SJSA1 (cell line): ENCODE data around the gene OGFR. TPM values are rescaled to one million over a fixed set of nuclear protein-coding genes. Genes with fewer than 3 reads are reported as not detected.

Source experiments
- DNase-seq, 2 experiments: peaks; one replicate each; pipeline ENCODE4 v3.0.0-alpha.2; 2015 to 2020; ENCODE audit warnings: low spot score in 2 of 2, low read depth in 1 of 2
- H3K27ac ChIP-seq: fragments of 250-450 bp; sonication (Bioruptor Pico); 2 replicates; pipeline ENCODE4 v1.5.1; 2020; ENCODE audit warnings: mild to moderate bottlenecking, moderate library complexity
- H3K27me3 ChIP-seq: fragments of 250-450 bp; sonication (Bioruptor Pico); replicated peaks from 2 replicates; pipeline ENCODE4 v1.5.1; 2020; ENCODE audit warnings: mild to moderate bottlenecking, moderate library complexity
- H3K36me3 ChIP-seq: fragments of 250-450 bp; sonication (Bioruptor Pico); 2 replicates; pipeline ENCODE4 v1.5.1; 2020; ENCODE audit warnings: mild to moderate bottlenecking
- H3K4me1 ChIP-seq: fragments of 250-450 bp; sonication (Bioruptor Pico); replicated peaks from 2 replicates; pipeline ENCODE4 v1.6.1; 2021; ENCODE audit warnings: mild to moderate bottlenecking
- H3K4me3 ChIP-seq: fragments of 250-450 bp; sonication (Bioruptor Pico); 2 replicates; pipeline ENCODE4 v1.5.1; 2020; ENCODE audit warnings: mild to moderate bottlenecking
- H3K9me3 ChIP-seq: fragments of 250-450 bp; sonication (Bioruptor Pico); replicated peaks from 2 replicates; pipeline ENCODE4 v1.5.1; 2020; ENCODE audit warnings: mild to moderate bottlenecking
- total RNA-seq: library from RNA; depleted of rRNA; stranded (reverse); fragments of >200 nt; shearing (Covaris generic); gene quantifications from 2 replicates; pipeline ENCODE4 v1.2.3, GENCODE V29; 2014

The OGFR gene
- total RNA-seq, 1 experiment from 2014 or later = 59.2 TPM

DNA sequence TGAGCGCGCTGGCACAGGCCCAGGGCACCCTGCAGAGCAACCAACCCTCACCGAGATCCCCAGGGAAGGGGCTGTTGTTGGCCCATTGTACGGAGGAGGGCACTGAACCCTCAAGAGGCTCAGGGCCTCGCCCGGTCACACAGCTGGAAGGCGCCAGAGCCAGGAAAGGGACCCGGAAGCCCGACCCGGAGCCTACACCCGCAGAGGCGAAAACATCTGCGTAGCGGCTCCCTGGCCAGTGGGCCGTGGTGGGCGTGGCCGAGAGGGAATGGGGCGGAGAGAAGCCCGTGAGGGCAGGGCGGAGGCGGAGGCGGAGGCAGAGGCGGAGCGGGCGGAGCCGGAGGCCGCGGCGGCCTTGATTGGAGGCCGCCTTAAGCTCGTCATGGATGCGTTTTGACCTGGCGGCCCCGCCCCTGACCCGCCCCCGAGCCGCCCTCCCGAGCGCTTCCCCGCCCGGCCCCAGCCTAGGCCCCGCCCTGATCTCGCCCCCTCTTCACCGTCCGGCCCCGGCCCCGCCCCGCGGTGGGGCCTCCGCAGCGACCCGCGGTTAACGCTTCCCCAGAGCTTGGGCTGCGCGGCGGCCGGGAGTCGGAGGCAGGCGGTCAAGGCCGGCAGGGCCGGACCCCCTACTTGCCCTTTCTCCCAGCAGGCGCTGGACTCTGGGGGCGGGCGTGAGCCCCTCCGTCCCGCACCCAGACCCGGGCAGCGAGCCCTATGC lies 10.5 kb upstream of the OGFR start:
- H3K27me3 ChIP-seq = no peaks in the 10 kb centered on the region; the same call in 1 of the 2 replicates
- H3K36me3 ChIP-seq = peaks cover 22% of the 10 kb centered on the region
- peaks cover 39% of the 10 kb centered on the region for H3K4me1 ChIP-seq
- DNase-seq = peak; percentile 95 to 96
- peak overlapping the region; percentile 17; the same call in 1 of the 2 replicates for H3K27ac ChIP-seq
- no peaks in the 10 kb centered on the region for H3K9me3 ChIP-seq
- H3K4me3 ChIP-seq = peak overlapping the region; percentile 81

- Histone ChIP-seq H3K36me3 (peaks cover 32% of the 10 kb centered on the region), H3K27me3 (no peaks in the 10 kb centered on the region; the same call in 1 of the 2 replicates), H3K4me3 (peak overlapping the region; percentile 81), H3K27ac (peak overlapping the region; percentile 17; the same call in 1 of the 2 replicates), H3K9me3 (no peaks in the 10 kb centered on the region), H3K4me1 (peaks cover 39% of the 10 kb centered on the region)
- DNase-seq = peak; percentile 66 to 75
These were observed 9.4 kb upstream of the OGFR start for GRCh38 chr20:62795023-62795761.

DNA sequence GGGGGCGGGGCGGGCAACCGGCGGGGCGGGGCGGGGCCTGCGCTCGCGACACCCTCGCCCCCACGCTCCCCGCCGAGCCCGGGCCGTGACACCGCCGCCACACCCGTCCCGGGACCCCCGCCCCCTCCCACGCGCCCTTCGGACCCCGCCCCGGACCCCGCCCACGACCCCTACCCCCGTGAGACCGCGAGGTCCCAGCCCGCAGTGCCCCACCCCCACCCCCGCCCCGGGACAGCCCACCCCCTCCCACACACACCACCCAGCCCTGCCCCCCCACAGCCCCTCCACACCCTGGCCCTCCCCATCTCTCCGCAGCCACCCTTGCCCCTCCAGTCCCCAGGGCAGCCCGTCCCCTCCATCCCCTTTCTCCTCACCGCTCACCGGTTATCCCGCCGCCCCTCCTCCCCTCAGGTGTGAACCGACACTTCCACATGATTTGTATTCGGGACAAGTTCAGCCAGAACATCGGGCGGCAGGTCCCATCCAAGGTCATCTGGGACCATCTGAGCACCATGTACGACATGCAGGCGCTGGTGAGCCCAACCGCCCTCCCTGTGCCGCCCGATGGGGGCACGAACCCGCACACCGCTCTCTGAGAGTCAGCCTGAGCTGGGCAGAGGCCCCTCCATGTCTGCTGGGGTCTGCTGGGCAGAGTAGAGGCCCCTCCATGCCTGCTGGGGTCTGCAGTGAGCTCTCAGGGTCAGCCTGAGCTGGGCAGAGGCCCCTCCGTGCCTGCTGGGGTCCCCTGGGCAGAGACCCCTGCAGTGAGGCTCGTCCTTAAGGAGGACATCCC lies 7.7 kb upstream of the OGFR start:
- Histone ChIP-seq H3K27ac (no peak overlapping the region), H3K4me1 (peaks cover 31% of the 10 kb centered on the region), H3K9me3 (no peaks in the 10 kb centered on the region), H3K36me3 (peaks cover 46% of the 10 kb centered on the region), H3K27me3 (no peaks in the 10 kb centered on the region), H3K4me3 (peak overlapping the region; percentile 81)
- no peak for DNase-seq

DNA sequence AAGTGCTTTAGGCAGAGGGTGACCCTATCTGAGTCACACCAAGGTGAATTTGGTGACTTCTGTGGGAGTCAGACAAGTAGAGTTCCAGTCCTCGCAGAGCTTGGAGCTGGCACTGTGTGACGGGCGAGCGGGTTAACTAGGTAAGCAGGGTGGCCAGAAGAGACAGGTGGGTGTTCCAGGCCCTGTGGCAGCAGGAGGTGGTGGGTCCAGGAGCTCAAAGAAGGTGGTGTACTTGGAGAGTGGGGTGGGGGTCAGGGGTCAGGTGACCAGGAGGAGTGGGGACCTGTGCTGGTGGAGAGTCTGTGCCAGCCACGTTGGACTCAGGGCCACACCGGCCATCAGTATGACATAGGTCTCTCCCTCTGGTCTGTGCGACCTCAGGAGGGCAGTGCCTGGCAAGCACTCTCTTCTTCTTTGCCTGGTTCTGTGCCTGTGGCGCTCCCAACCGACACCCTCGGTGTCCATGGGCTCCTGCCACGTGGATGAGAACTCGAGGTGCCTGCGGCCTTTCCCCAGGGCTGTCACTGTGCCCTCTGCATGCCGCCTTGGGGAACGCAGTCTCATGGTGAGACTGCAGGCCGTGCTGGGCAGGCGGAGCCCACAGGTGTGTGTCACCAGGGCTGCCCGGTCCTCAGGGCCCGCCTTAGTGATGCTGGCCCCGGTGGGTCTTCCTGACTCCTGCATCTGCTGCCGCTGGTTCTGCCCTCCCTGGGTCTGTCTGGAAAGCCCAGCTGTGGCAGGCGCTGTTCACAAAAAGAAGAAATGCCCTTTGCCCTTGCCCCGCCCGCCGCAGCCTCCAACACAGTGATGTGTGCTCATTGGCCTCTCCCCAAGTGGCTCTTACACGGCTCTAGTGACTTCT lies 6.7 kb upstream of the OGFR start:
- H3K27ac ChIP-seq = no peak overlapping the region
- no peaks in the 10 kb centered on the region for H3K27me3 ChIP-seq
- H3K36me3 ChIP-seq = peaks cover 46% of the 10 kb centered on the region
- H3K4me1 ChIP-seq = peaks cover 22% of the 10 kb centered on the region
- no peak for DNase-seq
- no peaks in the 10 kb centered on the region for H3K9me3 ChIP-seq
- H3K4me3 ChIP-seq = no peak overlapping the region

DNA sequence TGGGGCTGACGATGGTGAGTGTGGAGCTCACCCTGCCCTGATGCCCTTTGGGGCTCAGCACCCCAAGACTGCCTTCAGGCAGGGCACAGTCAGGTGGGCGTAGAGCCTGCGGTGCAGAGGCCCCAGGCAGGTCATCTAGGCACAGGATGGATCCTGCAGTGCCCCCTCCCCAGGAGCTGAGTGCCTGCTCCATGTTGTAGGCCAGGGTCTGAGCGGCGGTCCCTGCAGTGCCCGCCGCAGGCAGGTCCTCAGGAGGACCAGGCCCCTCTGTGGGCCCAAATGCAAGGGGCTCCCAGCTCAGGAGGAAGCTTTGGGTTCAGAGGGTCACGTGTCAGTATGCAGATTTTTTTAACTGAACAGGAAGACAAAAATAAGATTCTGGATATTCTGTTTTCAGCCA lies 5.6 kb upstream of the OGFR start:
- Histone ChIP-seq H3K4me1 (peaks cover 14% of the 10 kb centered on the region), H3K36me3 (peaks cover 46% of the 10 kb centered on the region), H3K27ac (no peak overlapping the region), H3K9me3 (no peaks in the 10 kb centered on the region), H3K27me3 (no peaks in the 10 kb centered on the region), H3K4me3 (no peak overlapping the region)
- DNase-seq = no peak

GRCh38 chr20:62799459-62799858 lies 5.2 kb upstream of the OGFR start:
- Histone ChIP-seq H3K4me1 (peaks cover 13% of the 10 kb centered on the region), H3K27ac (no peak overlapping the region), H3K4me3 (no peak overlapping the region), H3K27me3 (no peaks in the 10 kb centered on the region), H3K36me3 (peaks cover 46% of the 10 kb centered on the region), H3K9me3 (no peaks in the 10 kb centered on the region)
- DNase-seq = no peak

- Histone ChIP-seq H3K27ac (no peak overlapping the region), H3K9me3 (no peaks in the 10 kb centered on the region), H3K4me1 (peaks cover 9% of the 10 kb centered on the region), H3K27me3 (no peaks in the 10 kb centered on the region), H3K4me3 (no peak overlapping the region), H3K36me3 (peaks cover 48% of the 10 kb centered on the region)
- DNase-seq = no peak
These were observed 4.8 kb upstream of the OGFR start for GRCh38 chr20:62799873-62800272.

DNA sequence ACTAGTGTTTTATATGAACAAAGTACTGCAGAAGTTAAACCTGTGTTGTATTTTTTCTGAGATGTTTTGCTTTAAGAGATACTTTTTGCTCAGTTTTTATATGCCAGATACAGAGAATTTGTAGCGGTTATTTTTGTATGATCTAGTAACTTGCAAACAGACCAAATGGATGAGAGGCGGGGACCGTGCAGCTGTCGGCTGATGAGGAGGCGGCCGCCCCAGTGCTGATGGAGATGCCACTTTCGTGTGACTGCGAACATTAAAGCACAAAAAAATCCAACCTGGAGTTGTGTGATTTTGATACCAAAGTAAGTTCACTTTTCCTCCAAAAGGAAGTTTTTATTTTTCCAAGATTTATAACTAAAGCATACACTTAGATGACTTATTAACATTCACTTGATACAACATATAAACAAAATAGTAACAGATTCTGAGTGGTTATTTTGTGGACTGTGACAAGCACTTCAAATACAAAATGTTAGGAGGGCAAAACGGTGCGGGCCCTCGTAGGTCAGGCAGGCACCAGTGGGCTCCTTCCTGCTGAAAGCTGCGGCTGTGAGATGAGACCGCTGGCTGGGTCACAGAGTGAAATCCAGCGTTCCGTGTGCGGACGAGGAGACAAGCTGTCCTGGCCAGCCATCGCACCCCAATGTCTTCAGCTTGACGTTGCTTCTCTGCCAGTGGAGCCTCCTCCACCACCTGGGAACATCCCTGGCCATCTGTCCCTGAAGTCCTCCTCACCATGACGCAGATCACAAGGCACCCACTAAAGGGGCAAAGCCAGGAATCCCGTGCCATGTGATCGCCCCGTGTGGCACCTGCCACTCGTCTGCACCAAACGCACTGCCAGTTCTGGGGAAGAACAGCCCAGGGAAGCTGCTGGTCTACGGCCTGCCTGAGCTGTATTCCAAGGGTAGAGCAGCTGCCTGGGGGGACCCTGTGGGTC lies 4.0 kb upstream of the OGFR start:
- no peak for DNase-seq
- Histone ChIP-seq H3K36me3 (peaks cover 54% of the 10 kb centered on the region), H3K27ac (no peak overlapping the region), H3K4me1 (peaks cover 8% of the 10 kb centered on the region), H3K27me3 (no peaks in the 10 kb centered on the region), H3K9me3 (no peaks in the 10 kb centered on the region), H3K4me3 (no peak overlapping the region)

- H3K27ac ChIP-seq = no peak overlapping the region
- H3K36me3 ChIP-seq = peaks cover 62% of the 10 kb centered on the region
- no peaks in the 10 kb centered on the region for H3K9me3 ChIP-seq
- H3K4me1 ChIP-seq = peaks cover 17% of the 10 kb centered on the region
- H3K4me3 ChIP-seq = no peak overlapping the region
- no peak for DNase-seq
- H3K27me3 ChIP-seq = no peaks in the 10 kb centered on the region
These were observed 3.2 kb upstream of the OGFR start for GRCh38 chr20:62801284-62802010.

DNA sequence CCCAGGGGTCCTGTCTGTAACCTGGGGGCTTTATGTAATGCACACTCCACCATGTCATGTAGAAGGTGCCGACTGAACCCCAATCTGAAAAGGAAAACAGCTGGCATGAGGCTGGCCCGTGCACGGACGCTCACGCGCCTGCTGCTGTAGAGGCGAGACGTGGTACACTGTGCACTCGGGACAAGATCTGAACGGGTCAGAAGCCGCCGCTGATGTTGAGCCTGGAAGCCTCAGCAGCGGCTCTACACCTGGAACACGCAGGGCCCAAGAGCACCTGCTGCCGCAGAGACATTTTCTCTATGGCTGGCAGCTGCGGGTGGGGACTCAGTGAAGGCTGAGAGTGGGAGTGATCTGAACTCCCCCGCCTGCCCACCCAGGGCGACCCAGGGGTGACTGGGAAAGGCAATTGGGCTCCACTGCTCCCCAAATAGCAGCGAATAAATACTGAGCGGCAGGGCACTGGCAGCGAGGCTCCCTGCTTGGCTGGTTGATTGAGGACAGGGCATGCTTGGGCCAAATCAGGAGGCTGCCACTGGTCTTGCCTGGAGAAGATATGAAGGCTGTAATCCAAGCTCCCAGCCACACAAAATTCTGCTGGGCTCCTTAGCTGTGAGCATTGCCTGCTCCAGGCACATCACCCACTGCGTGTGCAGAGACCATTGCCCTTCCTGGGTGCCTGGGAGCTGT lies 2.5 kb upstream of the OGFR start:
- H3K36me3 ChIP-seq = peaks cover 68% of the 10 kb centered on the region
- no peak for DNase-seq
- H3K27ac ChIP-seq = no peak overlapping the region
- H3K9me3 ChIP-seq = no peaks in the 10 kb centered on the region
- no peaks in the 10 kb centered on the region for H3K27me3 ChIP-seq
- peaks cover 17% of the 10 kb centered on the region for H3K4me1 ChIP-seq
- H3K4me3 ChIP-seq = no peak overlapping the region

- Histone ChIP-seq H3K9me3 (no peaks in the 10 kb centered on the region), H3K4me3 (peak overlapping the region; percentile 99), H3K36me3 (peaks cover 68% of the 10 kb centered on the region), H3K27ac (no peak overlapping the region), H3K4me1 (peaks cover 13% of the 10 kb centered on the region), H3K27me3 (no peaks in the 10 kb centered on the region)
- DNase-seq = no peak
These were observed 511 bp upstream of the OGFR start for GRCh38 chr20:62804021-62804626.
